Dedifferentiated amniotic fluid mesenchymal stem cell (primary cell): ENCODE measurements around the gene EMILIN1.
A peak's percentile ranks its signal among the peaks of the same experiment; 100 is the strongest.

Experiments used
- DNase-seq: peaks from one replicate; pipeline ENCODE4 v3.0.0-alpha.2; 2016; ENCODE audit errors: extremely low spot score

The EMILIN1 gene

DNA sequence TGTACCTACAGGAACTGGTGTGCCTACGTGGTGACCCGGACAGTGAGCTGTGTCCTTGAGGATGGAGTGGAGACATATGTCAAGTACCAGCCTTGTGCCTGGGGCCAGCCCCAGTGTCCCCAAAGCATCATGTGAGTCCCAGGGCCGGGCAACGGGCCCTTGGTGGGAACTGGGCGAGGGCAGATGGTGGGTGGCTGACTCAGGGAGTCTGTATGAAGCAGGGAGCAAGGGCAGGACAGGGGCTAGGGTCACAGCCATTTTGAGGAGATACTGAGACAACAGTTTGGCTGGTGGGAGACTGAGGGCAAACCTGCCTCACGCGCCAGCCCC lies 1.7 kb downstream of the EMILIN1 start:
- no peak for DNase-seq

DNA sequence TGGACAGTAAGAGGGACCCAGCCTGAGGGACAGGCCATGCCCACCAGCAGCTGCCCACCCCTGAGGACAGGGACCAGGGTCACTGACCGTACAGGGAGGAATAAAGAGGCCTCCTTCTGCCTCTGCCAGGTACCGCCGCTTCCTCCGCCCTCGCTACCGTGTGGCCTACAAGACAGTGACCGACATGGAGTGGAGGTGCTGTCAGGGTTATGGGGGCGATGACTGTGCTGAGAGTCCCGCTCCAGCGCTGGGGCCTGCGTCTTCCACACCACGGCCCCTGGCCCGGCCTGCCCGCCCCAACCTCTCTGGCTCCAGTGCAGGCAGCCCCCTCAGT lies 2.2 kb downstream of the EMILIN1 start:
- DNase-seq = no peak

DNA sequence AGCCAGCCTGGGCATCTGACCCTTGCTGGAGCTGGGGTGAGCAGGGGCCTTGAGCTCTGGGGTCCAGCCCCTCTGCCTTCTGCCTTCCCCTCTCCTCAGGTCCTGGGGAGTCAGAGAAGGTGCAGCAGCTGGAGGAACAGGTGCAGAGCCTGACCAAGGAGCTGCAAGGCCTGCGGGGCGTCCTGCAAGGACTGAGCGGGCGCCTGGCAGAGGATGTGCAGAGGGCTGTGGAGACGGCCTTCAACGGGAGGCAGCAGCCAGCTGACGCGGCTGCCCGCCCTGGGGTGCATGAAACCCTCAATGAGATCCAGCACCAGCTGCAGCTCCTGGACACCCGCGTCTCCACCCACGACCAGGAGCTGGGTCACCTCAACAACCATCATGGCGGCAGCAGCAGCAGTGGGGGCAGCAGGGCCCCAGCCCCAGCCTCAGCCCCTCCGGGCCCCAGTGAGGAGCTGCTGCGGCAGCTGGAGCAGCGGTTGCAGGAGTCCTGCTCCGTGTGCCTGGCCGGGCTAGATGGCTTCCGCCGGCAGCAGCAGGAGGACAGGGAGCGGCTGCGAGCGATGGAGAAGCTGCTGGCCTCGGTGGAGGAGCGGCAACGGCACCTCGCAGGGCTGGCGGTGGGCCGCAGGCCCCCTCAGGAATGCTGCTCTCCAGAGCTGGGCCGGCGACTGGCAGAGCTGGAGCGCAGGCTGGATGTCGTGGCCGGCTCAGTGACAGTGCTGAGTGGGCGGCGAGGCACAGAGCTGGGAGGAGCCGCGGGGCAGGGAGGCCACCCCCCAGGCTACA lies 3.8 kb downstream of the EMILIN1 start:
- no peak for DNase-seq

DNA sequence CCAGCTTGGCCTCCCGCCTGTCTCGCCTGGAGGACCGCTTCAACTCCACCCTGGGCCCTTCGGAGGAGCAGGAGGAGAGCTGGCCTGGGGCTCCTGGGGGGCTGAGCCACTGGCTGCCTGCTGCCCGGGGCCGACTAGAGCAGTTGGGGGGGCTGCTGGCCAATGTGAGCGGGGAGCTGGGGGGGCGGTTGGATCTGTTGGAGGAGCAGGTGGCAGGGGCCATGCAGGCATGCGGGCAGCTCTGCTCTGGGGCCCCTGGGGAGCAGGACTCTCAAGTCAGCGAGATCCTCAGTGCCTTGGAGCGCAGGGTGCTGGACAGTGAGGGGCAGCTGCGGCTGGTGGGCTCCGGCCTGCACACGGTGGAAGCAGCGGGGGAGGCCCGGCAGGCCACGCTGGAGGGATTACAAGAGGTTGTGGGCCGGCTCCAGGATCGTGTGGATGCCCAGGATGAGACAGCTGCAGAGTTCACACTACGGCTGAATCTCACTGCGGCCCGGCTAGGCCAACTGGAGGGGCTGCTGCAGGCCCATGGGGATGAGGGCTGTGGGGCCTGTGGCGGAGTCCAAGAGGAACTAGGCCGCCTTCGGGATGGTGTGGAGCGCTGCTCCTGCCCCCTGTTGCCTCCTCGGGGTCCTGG lies 4.5 kb downstream of the EMILIN1 start:
- no peak for DNase-seq

DNA sequence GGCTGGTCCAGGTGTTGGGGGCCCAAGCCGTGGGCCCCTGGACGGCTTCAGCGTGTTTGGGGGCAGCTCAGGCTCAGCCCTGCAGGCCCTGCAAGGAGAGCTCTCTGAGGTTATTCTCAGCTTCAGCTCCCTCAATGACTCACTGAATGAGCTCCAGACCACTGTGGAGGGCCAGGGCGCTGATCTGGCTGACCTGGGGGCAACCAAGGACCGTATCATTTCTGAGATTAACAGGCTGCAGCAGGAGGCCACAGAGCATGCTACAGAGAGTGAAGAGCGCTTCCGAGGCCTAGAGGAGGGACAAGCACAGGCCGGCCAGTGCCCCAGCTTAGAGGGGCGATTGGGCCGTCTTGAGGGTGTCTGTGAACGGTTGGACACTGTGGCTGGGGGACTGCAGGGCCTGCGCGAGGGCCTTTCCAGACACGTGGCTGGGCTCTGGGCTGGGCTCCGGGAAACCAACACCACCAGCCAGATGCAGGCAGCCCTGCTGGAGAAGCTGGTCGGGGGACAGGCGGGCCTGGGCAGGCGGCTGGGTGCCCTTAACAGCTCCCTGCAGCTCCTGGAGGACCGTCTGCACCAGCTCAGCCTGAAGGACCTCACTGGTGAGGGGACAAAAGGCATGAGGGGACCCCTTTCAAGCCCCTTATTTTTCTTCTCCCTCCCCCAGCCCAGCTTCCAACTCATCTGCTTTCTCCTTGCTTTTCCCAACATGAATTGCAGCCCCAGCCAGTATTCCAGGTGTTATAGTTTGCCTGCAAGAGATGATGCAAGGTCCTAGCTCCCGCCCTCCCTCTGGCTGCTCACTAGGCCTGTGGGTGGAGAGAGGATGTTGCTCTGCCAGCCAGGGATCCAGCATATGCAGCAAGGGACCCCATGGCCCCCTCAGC lies 5.2 kb downstream of the EMILIN1 start:
- no peak for DNase-seq

DNA sequence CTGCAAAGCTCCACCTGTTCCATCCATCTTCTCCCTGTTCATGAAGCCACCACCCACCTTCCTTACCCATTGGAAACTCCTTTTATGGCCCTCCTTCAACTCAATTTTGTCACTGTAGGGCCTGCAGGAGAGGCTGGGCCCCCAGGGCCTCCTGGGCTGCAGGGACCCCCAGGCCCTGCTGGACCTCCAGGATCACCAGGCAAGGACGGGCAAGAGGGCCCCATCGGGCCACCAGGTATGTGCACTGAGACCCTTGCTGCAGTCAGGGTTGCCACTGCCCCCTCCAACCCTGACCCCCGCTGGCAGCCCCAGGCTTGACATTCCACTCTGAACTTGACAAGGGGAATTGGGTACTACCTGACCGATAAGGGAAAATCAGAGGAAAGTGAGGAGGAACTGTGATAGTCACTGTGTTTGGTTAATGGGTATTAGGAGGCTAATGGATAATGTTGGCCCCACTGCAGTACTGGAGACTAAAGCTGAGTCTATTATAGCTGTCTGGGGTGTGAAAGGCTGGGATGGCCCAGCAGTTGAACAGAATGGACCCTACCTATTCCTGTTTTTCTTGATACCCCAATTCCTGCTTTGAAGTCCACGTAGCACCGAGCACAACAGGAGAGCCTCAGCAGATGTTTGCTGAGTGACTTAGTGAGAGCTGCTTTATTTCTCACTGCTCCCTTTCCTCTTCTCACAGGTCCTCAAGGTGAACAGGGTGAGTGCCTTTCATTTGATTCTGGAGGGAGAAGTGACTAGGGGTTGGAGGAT lies 6.1 kb downstream of the EMILIN1 start:
- DNase-seq = no peak

DNA sequence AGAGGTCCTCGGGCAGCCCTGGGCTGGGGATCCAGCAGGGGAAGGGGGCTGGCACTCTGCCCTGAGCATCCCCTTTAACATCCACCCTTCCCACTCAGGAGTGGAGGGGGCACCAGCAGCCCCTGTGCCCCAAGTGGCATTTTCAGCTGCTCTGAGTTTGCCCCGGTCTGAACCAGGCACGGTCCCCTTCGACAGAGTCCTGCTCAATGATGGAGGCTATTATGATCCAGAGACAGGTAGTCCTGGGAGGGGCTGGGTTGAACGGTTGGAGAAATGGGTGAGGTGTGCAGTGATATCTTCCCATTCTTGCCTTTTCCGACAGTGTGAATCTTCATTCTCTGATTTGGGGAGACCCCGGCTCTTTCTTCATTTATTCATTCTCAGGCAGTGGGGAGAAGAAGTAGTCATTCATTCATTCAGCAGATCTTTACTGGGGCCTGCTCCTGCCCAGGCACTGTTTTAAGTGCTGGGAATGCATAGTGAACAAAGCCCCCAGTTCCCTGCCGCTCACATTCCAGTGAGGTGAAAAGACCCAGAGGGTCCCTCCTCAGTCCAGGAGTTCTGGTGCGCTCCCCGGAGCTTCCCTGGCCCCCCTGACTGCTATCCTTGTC lies 6.8 kb downstream of the EMILIN1 start:
- DNase-seq = no peak

DNA sequence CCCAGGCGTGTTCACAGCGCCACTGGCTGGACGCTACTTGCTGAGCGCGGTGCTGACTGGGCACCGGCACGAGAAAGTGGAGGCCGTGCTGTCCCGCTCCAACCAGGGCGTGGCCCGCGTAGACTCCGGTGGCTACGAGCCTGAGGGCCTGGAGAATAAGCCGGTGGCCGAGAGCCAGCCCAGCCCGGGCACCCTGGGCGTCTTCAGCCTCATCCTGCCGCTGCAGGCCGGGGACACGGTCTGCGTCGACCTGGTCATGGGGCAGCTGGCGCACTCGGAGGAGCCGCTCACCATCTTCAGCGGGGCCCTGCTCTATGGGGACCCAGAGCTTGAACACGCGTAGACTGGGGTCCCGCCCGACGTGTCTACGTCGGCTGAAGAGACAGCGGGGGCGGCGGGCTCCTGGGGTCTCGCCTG lies 7.3 kb downstream of the EMILIN1 start:
- DNase-seq = no peak

DNA sequence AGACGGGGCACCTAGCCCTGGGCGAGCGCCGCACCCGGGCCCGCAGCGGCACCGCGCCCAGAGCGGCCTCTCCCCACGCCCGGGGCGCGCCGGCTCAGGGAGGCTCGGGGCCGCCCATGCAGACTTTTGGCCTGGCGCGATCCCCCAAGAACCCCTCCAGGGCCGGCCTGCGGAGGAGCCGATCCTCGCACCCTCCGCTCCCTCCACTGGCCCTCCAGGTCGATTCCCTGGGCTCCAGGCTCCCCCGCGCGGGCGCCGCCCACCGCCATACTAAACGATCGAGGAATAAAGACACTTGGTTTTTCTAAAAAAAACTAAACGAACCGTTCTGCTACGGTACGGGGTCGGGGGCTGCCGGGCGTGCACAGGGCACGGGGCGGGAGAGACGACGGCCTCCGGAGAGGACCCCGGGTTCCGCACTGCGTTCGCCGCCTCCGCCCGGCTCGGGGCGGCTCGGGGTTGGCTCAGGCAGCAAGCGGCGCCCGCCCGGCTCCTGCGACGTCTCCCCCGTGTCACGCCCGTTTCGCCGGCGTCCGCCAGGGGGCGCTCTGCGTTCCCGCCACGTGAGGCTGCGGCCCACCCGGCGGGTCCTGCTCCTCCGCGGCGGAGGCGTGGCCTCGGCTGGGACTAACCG lies 7.8 kb downstream of the EMILIN1 start:
- peak; percentile 78 for DNase-seq

DNA sequence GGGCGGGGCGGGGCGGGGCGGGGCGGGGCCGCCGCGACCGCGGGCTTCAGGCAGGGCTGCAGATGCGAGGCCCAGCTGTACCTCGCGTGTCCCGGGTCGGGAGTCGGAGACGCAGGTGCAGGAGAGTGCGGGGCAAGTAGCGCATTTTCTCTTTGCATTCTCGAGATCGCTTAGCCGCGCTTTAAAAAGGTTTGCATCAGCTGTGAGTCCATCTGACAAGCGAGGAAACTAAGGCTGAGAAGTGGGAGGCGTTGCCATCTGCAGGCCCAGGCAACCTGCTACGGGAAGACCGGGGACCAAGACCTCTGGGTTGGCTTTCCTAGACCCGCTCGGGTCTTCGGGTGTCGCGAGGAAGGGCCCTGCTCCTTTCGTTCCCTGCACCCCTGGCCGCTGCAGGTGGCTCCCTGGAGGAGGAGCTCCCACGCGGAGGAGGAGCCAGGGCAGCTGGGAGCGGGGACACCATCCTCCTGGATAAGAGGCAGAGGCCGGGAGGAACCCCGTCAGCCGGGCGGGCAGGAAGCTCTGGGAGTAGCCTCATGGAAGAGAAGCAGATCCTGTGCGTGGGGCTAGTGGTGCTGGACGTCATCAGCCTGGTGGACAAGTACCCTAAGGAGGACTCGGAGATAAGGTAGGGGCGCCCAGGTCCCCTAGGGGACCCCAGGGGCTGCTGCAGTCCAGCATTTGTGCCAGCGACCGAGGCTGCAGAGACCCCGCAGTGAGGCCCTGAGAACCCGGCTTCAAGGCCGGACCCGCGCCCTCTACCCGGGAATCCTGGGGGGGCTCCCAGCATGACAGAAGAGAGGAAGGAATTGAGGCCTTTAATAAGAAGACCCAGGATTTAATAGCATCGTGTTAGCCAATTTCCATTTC lies 8.5 kb downstream of the EMILIN1 start, which contains the start of gene KHK:
Gene KHK, plus strand, starts transcription at position 49 of the 870 bp plus-strand sequence. Its CDS starts 488 bp downstream, at position 537.
- DNase-seq = no peak

DNA sequence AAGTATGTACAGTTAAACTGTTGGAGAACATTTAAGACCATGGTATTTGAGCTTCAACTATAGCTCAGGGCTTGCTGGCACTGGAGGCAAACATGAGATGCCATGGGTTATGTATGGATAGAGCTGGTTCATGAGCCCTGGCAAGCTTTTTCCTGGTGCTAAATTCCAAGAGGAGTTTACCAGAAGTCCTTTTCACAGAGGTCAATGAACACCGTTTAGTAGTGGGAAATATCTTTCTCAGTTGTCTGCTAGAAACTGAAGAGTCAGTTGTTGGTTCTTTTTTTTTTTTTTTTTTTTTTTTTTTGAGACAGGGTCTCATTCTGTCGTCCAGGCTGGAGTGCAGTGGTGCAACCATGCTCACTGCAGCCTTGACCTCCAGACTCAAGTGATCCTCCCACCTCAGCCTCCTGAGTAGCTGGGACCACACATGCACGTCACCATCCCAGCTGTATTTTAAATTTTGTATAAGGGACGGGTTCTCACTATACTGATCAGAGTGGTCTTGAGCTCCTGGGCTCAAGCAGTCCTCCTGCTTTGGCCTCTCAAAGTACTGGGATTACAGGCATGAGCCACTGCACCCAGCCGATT lies 9.5 kb downstream of the EMILIN1 start:
- DNase-seq = no peak

DNA sequence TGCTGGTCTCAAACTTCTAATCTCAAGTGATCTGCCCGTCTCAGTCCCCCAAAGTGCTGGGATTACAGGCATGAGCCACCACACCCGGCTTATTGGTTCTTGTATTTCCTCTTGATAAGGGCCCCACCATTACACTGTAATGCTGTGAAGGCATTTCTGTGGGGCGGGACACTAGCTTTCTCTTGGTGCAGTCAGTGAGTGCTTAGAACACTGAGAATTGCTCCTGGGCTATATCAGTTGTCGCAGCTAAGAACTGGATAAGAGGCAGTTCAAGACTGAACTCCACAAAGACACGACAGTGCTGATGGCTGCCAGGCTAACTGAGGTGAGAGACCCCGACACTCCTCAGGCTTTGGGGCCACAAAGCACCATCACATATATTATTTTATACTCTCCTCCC lies 10.2 kb downstream of the EMILIN1 start:
- no peak for DNase-seq

DNA sequence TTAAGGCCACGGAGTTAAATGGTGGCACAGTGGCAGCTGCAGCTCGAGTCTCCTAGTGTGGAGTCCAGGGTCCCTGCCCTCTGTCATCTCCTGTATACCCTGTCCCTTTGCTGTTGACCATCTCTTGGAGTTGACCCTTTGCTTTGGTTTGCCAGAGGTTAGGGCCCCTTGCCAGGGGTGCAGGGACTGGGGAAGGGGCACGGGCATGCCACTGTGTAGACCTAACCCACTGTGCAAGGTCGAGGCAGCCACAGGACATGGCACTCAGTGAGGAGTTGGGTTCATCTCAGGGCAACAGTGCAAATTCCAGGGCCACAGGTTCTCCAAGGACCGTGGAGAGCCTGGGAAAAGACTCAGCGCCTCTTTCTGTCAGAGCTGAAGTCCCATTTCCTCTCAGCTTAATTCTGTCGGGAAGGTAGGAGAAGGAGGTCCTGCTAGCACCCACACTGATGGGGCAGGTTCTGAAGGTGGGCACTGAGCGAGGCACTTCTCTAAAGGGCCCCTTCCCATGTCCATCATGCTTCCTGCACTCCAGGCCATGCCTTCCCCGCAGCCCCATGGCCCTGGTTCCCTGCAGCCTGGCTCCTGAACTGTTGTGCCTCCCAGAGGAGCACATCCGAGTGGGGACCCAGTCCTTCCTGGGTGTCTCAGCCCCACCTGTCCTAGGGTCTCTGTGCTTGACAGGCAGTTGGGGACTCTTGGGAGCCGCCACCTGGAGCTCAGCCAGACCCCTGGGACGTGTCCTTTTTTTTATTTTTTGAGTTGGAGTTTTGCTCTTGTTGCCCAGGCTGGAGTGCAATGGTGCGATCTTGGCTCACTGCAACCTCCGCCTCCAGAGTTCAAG lies 10.9 kb downstream of the EMILIN1 start:
- DNase-seq = no peak

DNA sequence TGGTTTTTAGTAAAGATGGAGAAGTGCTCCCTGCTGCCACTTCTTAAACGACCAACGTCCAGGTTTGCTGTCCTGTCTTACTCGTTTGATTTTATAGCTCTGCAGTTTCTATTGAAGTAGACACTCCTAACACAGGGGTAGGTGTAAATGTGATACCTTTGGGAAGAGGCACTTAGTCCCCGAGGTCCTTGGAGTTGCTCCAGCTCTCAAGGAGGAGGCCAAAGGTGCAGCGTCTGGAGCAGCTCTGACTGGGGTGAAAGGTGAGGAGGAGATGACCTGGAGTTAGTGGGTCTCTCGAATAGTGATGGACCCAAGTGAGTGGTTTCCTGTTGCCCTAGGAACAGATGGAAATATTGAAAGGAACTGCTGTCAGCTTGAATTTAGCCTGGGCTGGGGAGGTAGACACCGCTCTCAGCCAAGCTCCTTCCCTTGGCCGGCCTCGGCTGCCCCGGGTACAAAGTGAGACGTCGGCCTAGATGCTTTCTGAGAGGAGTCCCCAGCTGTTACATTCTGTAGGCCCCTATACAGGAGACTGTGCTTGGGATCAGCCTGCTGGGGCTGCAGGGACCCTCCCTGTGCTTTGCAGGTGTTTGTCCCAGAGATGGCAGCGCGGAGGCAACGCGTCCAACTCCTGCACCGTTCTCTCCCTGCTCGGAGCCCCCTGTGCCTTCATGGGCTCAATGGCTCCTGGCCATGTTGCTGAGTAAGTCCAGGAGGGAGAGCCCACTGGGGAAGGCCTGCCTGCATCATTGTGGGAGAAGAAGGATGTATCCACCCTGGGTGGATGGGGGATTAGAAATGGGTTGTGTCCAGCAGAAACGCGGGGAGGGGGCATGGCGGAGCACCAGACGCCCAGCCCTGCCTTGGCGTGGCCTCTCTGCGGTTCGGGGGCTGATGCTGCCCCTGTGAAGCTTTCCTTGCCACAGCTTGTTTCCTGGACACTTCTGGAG lies 13.6 kb downstream of the EMILIN1 start:
- DNase-seq = no peak

DNA sequence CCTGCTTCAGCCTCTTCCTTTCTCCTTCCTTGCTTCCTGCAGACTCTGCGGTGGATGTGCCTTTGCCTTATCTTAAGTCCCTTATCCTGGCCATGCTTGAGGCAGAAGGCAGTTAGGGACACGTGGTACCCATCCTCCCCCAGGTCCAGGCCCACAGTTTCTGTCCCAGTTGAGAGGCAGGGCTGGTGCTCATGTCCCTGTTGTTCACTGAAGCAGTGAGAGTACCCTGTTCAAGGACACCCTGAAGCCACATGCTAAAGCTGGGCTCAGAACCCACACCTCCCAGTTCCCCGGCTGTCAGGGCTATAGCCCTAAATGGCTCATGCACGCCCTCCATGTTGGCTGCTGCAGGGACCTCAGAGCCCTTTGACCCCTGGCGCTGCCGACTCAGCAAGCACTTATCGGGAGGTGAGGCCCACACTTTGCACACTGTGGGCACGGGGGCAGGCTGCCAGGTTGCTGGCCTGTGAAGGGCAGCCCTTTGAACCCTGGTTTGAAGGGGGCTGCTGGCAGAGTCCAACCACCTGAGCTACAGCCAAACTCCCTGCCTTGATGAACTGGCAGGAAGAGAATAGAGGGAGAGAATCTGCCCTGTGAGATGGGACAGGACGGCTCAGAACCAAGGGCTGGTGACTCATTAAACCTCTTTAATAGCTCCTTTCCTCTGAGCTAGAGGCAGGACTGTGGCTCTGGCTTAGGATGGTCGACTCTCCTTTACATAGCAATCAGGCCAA lies 14.4 kb downstream of the EMILIN1 start:
- no peak for DNase-seq

DNA sequence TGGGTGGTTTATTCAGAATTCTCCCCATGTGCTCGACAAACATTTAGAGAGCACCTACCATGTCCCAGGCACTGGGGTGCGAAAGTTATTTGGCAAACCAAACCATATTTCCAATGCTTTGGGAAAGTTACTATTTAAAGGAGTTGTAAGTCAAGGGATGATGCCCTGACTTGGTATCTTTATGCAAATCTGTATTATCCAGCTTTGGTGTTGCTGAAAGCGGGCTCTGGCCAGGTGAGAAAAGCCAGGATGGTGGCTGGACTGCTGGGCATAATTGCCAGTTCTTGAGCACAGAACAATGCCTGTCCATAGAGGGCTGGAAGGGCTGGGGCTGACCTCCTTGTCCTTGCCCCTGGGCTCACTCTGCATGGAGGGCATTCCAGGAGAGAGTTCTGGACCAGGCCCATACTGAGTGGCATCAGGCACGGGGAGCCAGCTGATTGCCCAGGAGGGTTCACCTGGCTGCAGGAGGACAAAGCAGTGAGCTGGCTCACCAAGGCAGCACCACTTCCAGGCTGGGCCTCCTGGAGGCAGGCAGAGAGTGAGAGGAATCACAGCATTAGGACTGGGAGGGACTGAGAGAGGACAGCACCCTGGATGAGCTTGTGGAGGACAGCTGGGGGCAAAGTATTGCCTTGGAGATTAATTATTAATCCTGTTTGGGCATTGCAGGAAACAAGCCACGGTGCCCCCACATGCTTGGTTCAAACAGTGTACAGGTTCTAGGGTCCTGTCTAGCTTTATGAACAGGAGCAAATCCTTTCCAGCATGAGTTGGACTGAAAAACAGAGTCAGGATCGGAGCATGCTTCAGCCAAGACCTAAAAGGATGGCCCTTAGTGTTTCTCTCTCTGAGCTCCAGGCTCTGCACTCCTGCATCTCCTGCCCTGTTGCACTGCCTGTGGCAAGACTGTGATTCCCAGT lies 15.3 kb downstream of the EMILIN1 start:
- no peak for DNase-seq
